ENCODE data around the gene OCSTAMP.

Gene OCSTAMP

GRCh38 chr20:46549188-46549972 lies 1.1 kb downstream of the OCSTAMP start:
- DNase-seq (ENCODE audit: low spot score) = no peak
- in situ Hi-C loops (cut with MboI; ENCODE audit: low pct_unique_long_range_greater_than_20kb, low sequenced_read_pairs, unreplicated experiment) = no loop called here
- peak; percentile 33 for TF ChIP-seq CTCF (IDR thresholded peaks at IDR 0.05; ENCODE audit: extremely low read depth, insufficient read depth, missing control alignments)

- TF ChIP-seq CTCF (IDR thresholded peaks at IDR 0.05; ENCODE audit: extremely low read depth, insufficient read depth, missing control alignments) = no peak
- in situ Hi-C loops (cut with MboI; ENCODE audit: low pct_unique_long_range_greater_than_20kb, low sequenced_read_pairs, unreplicated experiment) = no loop called here
- no peak for DNase-seq (ENCODE audit: low spot score)
These were observed 1.8 kb downstream of the OCSTAMP start for GRCh38 chr20:46548688-46549087.

- TF ChIP-seq CTCF (IDR thresholded peaks at IDR 0.05; ENCODE audit: extremely low read depth, insufficient read depth, missing control alignments) = no peak
- in situ Hi-C loops (cut with MboI; ENCODE audit: low pct_unique_long_range_greater_than_20kb, low sequenced_read_pairs, unreplicated experiment) = no loop called here
- no peak for DNase-seq (ENCODE audit: low spot score)
These were observed 2.5 kb downstream of the OCSTAMP start for GRCh38 chr20:46547995-46548394.

GRCh38 chr20:46546936-46547335 lies 3.5 kb downstream of the OCSTAMP start:
- TF ChIP-seq CTCF (IDR thresholded peaks at IDR 0.05; ENCODE audit: extremely low read depth, insufficient read depth, missing control alignments) = no peak
- DNase-seq (ENCODE audit: low spot score) = no peak
- in situ Hi-C loops (cut with MboI; ENCODE audit: low pct_unique_long_range_greater_than_20kb, low sequenced_read_pairs, unreplicated experiment) = no loop called here

- in situ Hi-C loops (cut with MboI; ENCODE audit: low pct_unique_long_range_greater_than_20kb, low sequenced_read_pairs, unreplicated experiment) = no loop called here
- TF ChIP-seq CTCF (IDR thresholded peaks at IDR 0.05; ENCODE audit: extremely low read depth, insufficient read depth, missing control alignments) = no peak
- no peak for DNase-seq (ENCODE audit: low spot score)
These were observed 4.2 kb downstream of the OCSTAMP start for GRCh38 chr20:46546298-46546697.

GRCh38 chr20:46545827-46546138 lies 4.7 kb downstream of the OCSTAMP start:
- in situ Hi-C loops (cut with MboI; ENCODE audit: low pct_unique_long_range_greater_than_20kb, low sequenced_read_pairs, unreplicated experiment) = no loop called here
- DNase-seq (ENCODE audit: low spot score) = no peak
- TF ChIP-seq CTCF (IDR thresholded peaks at IDR 0.05; ENCODE audit: extremely low read depth, insufficient read depth, missing control alignments) = no peak

Measured in GM13977 (cell line).